ENCODE measurements around the gene PDZRN4.
"Not testable (repeated sequence)": the region's sequence is repeated elsewhere in the genome, so short reads cannot be mapped to it uniquely, and the experiment has no call there.

Gene PDZRN4

GRCh38 chr12:41277946-41278267, 89.8 kb downstream of the PDZRN4 start:
- no peak overlapping the region for H3K4me3 ChIP-seq (ENCODE audit: low read depth, low read length)
- no peak for TF ChIP-seq CTCF (IDR thresholded peaks at IDR 0.05; ENCODE audit: borderline replicate concordance, insufficient read depth, low read depth, low read length)

- not testable (repeated sequence) for H3K4me3 ChIP-seq (ENCODE audit: low read depth, low read length)
These were observed 92.4 kb downstream of the PDZRN4 start for GRCh38 chr12:41280341-41281095.

GRCh38 chr12:41285470-41285869, 97.3 kb downstream of the PDZRN4 start:
- H3K4me3 ChIP-seq (ENCODE audit: low read depth, low read length): not testable (repeated sequence)

- no peak for TF ChIP-seq CTCF (IDR thresholded peaks at IDR 0.05; ENCODE audit: borderline replicate concordance, insufficient read depth, low read depth, low read length)
- no peak overlapping the region for H3K4me3 ChIP-seq (ENCODE audit: low read depth, low read length)
These were observed 98.3 kb downstream of the PDZRN4 start for GRCh38 chr12:41286426-41286825.

- no peak overlapping the region for H3K4me3 ChIP-seq (ENCODE audit: low read depth, low read length)
- no peak for TF ChIP-seq CTCF (IDR thresholded peaks at IDR 0.05; ENCODE audit: borderline replicate concordance, insufficient read depth, low read depth, low read length)
These were observed 99.5 kb downstream of the PDZRN4 start for GRCh38 chr12:41287500-41288141.

GRCh38 chr12:41288142-41288811, 100.2 kb downstream of the PDZRN4 start:
- TF ChIP-seq CTCF (IDR thresholded peaks at IDR 0.05; ENCODE audit: borderline replicate concordance, insufficient read depth, low read depth, low read length): no peak
- H3K4me3 ChIP-seq (ENCODE audit: low read depth, low read length): no peak overlapping the region

- TF ChIP-seq CTCF (IDR thresholded peaks at IDR 0.05; ENCODE audit: borderline replicate concordance, insufficient read depth, low read depth, low read length): no peak
These were observed 101.4 kb downstream of the PDZRN4 start for GRCh38 chr12:41289501-41289900.

GRCh38 chr12:41293011-41293410, 104.9 kb downstream of the PDZRN4 start:
- no peak overlapping the region for H3K4me3 ChIP-seq (ENCODE audit: low read depth, low read length)
- TF ChIP-seq CTCF (IDR thresholded peaks at IDR 0.05; ENCODE audit: borderline replicate concordance, insufficient read depth, low read depth, low read length): no peak

More at GRCh38 chr12:41289501-41289900, 101.4 kb downstream of the PDZRN4 start:
- H3K4me3 ChIP-seq (ENCODE audit: low read depth, low read length): no peak overlapping the region

Measured in GM12875 (cell line).